Measurements from ENCODE around the gene NSUN4.

- TF ChIP-seq SUZ12 (IDR thresholded peaks at IDR 0.05; ENCODE audit: extremely low read depth, insufficient read depth, insufficient read length): no peak
- TF ChIP-seq YY1 (IDR thresholded peaks at IDR 0.05; ENCODE audit: insufficient read depth, insufficient read length): no peak
Measured at GRCh38 chr1:46315669-46316403, 24.8 kb upstream of the NSUN4 start.
